H7 (cell line): ENCODE data around the gene PEX7. TPM values are rescaled to one million over a fixed set of nuclear protein-coding genes. Genes with fewer than 3 reads are reported as not detected.
A peak's percentile ranks its signal among the peaks of the same experiment; 100 is the strongest.
"Not testable (repeated sequence)": the region's sequence is repeated elsewhere in the genome, so short reads cannot be mapped to it uniquely, and the experiment has no call there.

Source experiments
- DNase-seq: peaks from one replicate; pipeline ENCODE4 v3.0.0; 2012
- H3K27me3 ChIP-seq: 2 replicates; pipeline ENCODE4 v1.6.0; 2011; ENCODE audit warnings: mild to moderate bottlenecking, low read length; ENCODE audit not compliant: control insufficient read depth, insufficient read depth
- H3K36me3 ChIP-seq: replicated peaks from 2 replicates; pipeline ENCODE4 v1.5.1; 2011; ENCODE audit warnings: low read length; ENCODE audit not compliant: control insufficient read depth, insufficient read depth
- H3K4me3 ChIP-seq: 2 replicates; pipeline ENCODE4 v1.5.1; 2011; ENCODE audit warnings: low read depth, mild to moderate bottlenecking, control low read depth, low read length, moderate library complexity; ENCODE audit not compliant: insufficient read depth
- total RNA-seq: library from RNA; depleted of rRNA; stranded (reverse); fragments of >200 nt; shearing (Covaris generic); gene quantifications from 2 replicates; pipeline ENCODE4 v1.2.3, GENCODE V29; 2014

The PEX7 gene
- total RNA-seq, 1 experiment from 2014 or later, result 11.8 TPM

DNA sequence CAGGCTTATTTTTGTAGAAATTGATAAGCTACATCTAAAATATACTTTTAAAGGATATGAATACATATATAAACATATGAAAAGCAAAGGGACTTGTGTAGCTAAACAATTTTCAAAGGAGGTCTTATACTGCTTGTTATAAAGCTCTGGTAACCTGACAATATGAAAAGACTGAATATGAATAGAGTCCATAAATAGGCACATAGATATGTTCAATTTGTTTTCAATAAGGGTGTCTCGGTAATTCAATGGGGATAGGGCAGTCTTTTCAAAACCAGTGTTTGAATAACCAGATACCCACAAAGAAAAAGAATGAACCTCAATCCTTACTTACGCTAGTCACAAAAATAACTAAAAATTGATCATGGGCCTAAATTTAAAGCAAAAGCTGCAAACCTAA is 20.8 kb upstream of the PEX7 start:
- H3K36me3 ChIP-seq, result no peaks in the 10 kb centered on the region
- H3K27me3 ChIP-seq, result no peaks in the 10 kb centered on the region
- no peak for DNase-seq
- no peak overlapping the region for H3K4me3 ChIP-seq

DNA sequence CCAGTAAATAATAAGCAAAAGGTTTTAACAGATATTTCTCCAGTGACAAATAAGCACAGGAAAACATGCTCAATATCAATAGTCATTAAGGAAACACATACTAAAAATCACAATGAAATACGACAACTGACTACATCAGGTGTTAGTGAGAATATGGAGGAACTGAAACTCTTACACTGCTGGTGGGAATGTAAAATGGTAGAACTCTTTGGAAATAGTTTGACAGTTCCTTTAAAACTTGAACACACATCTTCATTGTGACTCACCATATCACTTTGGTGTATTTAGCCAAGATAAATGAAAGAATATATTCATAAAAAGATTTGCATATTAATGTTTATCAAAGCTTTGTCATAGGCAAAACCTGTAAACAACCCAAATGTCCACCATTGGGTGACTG is 18.8 kb upstream of the PEX7 start:
- DNase-seq, result no peak
- no peaks in the 10 kb centered on the region for H3K36me3 ChIP-seq
- no peak overlapping the region for H3K4me3 ChIP-seq
- no peaks in the 10 kb centered on the region for H3K27me3 ChIP-seq

DNA sequence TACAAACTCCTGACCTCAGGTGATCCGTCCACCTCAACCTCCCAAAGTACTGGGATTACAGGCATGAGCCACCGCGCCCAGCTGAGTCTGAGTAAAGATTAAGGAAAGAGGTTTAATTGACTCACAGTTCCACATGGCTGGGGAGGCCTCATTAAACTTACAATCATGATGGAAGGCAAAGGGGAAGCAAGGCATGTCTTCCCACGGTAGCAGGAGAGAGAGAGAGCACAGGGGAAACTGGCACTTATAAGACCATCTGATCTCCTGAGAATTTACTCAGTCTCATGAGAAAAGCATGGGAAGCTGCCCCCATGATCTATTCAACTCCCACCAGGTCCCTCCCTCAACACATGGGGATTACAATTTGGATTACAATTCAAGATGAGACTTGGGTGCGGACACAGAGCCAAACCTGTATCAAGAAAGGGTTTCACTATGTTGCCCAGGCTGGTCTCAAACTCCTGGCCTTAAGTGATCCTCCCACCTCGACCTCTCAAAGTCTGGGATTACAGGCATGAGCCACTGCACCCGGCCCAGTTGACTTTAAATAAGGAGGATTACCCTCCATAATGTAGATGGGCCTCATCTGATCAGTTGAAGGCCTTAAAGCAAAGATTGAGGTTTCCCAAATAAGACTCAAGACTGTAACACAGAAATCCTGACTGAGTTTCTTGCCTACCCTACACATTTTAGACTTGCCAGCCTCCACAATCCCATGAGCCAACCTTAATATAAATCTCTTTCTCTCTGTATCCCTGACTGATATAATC is 13.1 kb upstream of the PEX7 start:
- no peaks in the 10 kb centered on the region for H3K27me3 ChIP-seq
- no peaks in the 10 kb centered on the region for H3K36me3 ChIP-seq
- DNase-seq, result no peak
- H3K4me3 ChIP-seq, result no peak overlapping the region

DNA sequence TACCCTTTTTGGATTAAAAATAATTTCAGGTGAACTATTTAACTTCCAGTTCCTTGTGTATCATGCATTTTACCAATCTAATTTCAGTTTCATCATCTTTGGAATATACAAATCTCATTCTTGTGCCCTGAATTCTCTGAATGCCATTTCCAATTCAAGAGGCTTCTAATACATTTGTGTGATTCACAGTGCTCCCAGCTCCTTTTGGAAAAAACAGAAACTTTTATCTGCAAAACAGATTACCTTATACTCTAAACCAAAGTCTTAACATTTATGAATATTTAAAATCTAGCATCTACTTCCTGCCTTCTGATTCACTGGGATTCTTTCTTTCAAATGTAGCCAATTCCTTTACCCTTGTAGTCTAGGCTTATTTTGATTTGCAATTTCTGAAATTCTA is 11.1 kb upstream of the PEX7 start:
- DNase-seq, result no peak
- Histone ChIP-seq H3K27me3 (no peaks in the 10 kb centered on the region), H3K4me3 (no peak overlapping the region), H3K36me3 (no peaks in the 10 kb centered on the region)

DNA sequence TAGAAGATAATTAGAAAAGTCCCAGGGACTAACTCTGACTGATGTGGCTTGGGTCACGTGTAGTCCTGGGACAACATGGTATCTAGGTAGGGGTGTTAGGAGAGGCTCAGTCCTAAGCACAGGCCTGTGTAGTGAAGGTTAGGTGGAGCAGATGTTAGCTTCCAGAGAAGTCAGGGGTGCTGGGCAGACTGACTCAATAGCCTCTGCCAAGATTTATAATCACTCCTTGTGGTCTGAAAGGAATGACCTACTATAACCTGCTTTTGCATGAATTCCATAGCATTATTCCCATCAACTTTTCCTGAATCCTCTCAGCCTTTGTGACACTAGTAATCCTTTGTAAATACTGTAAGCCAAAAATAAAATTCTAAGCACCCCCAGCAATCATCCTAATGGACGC is 10.2 kb upstream of the PEX7 start:
- DNase-seq, result no peak
- no peaks in the 10 kb centered on the region for H3K27me3 ChIP-seq

DNA sequence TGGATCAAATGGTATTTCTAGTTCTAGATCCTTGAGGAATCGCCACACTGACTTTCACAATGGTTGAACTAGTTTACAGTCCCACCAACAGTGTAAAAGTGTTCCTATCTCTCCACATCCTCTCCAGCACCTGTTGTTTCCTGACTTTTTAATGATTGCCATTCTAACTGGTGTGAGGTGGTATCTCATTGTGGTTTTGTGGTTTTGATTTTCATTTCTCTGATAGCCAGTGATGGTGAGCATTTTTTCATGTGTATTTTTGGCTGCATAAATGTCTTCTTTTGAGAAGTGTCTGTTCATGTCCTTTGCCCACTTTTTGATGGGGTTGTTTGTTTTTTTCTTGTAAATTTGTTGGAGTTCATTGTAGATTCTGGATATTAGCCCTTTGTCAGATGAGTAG is 6.8 kb upstream of the PEX7 start:
- DNase-seq, H3K27me3 ChIP-seq, H3K36me3 ChIP-seq, H3K4me3 ChIP-seq: not testable (repeated sequence)

More for the DNA sequence above, 10.2 kb upstream of the PEX7 start:
- H3K4me3 ChIP-seq, result no peak overlapping the region
- no peaks in the 10 kb centered on the region for H3K36me3 ChIP-seq

DNA sequence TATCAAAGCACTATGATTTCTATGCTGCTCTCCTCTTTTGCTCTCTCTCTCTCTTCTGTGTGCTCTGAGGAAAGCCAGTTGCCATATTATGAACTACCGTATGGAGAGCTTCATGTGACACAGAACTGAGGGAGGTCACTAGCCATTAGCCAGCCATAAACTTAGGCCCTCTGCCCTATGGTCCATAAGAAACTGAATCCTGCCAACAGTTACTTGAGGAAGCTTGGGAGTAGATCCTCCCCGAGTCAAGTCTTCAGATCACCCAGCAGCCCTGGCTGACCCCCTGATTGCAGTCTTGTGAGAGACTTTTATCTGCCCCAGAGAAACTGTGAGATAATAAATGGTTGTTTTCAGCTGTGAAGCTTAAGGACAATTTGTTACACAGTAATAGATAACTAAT is 5.7 kb upstream of the PEX7 start:
- Histone ChIP-seq H3K27me3 (no peaks in the 10 kb centered on the region), H3K4me3 (no peak overlapping the region), H3K36me3 (no peaks in the 10 kb centered on the region)
- DNase-seq, result no peak

DNA sequence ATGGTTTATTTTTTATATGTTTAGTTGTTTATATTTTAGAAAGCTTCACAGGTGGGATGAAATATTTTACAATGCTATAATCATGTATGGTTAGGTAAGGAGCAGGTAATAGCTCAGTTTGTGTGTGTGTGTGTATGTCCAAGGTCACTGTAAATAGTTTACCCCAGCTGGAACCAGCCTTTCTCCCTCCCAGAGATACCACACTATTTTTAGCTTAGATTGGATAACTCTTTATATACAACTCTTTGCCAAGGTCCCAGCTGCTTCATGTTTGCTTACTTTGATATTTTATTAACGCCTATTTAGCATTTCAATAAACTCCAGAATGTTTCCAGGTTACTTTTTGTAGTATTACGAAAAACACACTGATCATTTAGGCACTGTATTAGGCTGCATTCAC is 1.8 kb upstream of the PEX7 start:
- Histone ChIP-seq H3K4me3 (no peak overlapping the region), H3K36me3 (no peaks in the 10 kb centered on the region), H3K27me3 (no peaks in the 10 kb centered on the region)
- no peak for DNase-seq

DNA sequence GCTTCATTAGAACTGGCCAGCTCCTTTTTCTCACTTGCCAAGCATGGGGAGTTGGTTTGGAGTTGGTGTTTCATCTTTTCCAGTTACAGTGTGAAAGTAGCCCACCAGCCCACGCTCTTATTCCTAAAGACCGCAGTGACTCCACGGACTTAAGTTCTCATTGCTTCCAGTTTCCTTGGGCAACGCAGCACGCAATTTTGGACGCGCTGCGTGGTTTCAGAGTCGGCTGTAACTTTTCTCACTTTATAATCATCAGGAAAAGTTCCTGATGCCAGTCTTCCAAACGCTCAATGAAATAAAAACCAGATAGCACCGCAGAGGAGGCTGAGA is 381 bp upstream of the PEX7 start:
- Histone ChIP-seq H3K36me3 (0 out of 2 replicates have a peak, but pooled peaks cover 2% of the 10 kb centered on the region), H3K4me3 (peak overlapping the region; percentile 66), H3K27me3 (no peaks in the 10 kb centered on the region)
- peak; percentile 10 for DNase-seq

DNA sequence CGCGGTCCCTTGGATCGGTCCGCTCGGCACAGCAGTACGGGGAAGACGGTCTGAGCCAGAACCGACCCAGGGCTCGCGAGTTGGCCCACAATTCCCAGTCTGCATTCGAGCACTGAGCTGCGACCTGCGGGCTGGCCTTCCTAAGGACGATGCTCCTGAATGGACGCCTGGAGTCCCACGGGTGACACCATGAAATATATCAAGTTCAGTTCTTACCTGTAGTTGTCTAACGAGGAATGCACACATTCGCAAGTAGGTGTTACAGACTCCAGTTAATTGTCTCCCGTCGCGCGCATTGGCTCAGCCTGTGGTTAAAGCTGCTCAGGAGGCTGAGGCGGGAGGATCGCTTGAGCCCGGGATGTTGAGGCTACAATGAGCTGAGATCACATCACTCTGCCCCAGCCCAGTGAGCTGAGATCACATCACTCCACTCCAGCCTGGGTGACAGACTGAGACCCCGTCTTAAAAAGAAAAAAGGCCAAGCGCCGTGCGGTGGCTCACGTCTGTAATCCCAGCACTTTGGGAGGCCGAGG is 802 bp downstream of the PEX7 start:
- peak overlapping the region; percentile 66 for H3K4me3 ChIP-seq
- DNase-seq, result no peak
- H3K27me3 ChIP-seq, result no peaks in the 10 kb centered on the region
- H3K36me3 ChIP-seq, result 0 out of 2 replicates have a peak, but pooled peaks cover 3% of the 10 kb centered on the region

DNA sequence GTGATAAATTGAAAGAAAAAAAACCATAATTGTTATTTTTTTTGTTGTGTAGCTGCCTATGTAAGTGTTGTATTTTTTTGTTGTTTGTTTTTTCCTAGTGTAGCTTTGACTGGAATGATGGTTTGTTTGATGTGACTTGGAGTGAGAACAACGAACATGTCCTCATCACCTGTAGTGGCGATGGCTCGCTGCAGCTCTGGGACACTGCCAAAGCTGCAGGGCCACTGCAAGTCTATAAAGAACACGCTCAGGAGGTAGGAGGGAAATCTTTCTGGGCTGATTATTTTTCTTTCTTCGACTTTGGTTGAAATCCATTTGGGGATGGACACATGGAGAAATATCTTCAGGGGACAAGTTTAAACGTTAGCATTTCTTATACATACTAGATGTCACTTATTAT is 3.8 kb downstream of the PEX7 start:
- no peak overlapping the region for H3K4me3 ChIP-seq
- no peak for DNase-seq
- peaks cover 4% of the 10 kb centered on the region for H3K36me3 ChIP-seq
- no peaks in the 10 kb centered on the region for H3K27me3 ChIP-seq

DNA sequence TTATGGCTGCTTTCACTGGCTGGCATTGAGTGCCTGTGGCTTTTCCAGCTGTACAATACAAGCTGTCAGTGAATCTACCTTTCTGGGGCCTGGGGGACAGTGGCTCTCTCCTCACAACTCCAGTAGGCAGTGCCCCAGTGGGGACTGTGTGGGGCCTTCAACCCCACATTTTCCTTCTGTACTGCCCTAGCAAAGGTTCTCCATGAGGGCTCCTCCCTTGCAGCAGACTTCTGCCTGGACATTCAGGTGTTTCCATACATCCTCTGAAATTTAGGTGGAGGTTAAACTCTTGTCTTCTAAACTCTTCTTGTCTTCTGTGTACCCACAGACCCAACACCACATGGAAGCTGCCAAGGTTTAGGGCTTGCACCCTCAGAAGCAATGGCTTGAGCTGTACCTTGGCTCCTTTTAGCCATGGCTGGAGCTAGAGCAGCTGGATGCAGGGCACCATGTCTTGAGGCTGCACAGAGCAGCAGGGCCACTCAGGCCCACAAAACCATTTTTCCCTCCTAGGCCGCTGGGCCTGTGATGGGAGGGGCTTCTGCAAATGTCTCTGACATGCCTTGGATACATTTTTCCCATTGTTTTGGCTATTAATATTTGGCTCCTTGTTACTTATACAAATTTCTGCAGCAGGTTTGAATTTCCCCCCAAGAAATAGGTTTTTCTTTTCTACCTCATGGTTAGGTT is 9.6 kb downstream of the PEX7 start:
- Histone ChIP-seq H3K36me3 (peaks cover 10% of the 10 kb centered on the region), H3K4me3 (no peak overlapping the region), H3K27me3 (no peaks in the 10 kb centered on the region)
- no peak for DNase-seq

DNA sequence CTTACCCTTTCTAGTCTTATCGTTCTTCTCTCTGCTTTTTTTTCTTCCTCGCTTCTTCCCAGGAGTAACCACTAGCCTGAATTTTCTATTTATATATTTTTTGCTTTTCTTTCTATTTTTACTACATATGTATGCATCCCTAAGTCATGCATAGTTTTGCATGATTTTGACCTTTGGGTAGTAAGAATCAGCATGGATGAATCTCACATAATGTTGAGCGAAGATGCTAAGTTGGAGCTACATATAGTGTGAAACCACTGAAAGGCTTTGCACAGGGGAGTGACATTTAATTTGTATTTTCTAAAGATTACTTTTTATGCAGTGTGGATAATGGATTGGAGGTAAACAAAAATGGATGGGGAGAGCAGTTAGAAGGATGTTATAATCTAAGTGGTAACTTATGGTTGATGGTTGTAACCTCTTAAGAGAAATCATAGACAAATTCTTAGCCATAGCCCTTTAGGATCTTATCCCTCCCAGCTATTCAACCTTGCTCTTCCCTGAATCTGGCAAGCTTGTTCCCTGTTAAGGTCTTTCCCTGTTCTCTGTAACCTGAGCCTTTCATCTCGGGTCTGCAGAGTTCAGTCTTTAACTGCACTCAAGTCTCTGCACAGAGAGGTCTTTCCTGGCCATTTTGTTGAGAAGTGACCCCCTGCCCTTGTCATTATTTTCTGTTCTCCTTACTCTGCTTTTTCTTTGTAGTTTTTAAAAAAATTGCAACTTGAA is 18.0 kb downstream of the PEX7 start:
- H3K4me3 ChIP-seq, result no peak overlapping the region
- DNase-seq, result peak; percentile 27
- H3K36me3 ChIP-seq, result no peaks in the 10 kb centered on the region; the same call in 1 of the 2 replicates
- H3K27me3 ChIP-seq, result no peaks in the 10 kb centered on the region

DNA sequence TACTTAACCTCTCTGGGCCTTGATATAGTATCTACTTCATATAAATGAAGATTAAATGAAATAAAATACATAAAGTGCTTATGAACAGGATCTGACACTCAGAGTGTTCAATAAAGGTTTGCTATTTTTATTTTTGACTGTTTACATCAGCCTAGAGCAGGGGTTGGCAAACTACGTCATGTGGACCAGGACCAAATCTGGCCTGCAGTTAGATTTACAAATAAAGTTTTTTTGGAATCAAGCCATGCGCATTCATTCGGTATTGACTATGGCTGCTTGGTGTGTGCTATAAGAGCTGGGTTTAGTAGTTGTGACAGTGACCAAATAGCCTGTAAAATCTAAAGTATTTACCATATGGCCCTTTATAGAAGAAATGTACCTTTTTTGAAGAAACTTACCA is 20.8 kb downstream of the PEX7 start:
- Histone ChIP-seq H3K36me3 (no peaks in the 10 kb centered on the region), H3K4me3 (no peak overlapping the region), H3K27me3 (no peaks in the 10 kb centered on the region)
- DNase-seq, result no peak

DNA sequence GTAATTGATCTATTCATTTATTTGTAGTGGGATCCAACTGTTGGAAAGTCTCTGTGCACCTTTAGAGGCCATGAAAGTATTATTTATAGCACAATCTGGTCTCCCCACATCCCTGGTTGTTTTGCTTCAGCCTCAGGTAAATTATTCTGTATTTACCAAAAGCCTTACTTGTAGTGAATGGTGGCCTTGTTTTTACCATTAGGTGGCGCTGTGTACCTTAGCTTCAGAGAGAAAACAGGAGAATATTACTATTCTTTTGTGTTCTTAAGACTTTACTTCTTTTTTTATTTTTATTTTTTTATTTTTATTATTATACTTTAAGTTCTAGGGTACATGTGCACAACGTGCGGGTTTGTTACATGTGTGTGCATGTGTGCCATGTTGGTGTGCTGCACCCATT is 23.7 kb downstream of the PEX7 start:
- peak; percentile 36 for DNase-seq
- Histone ChIP-seq H3K4me3 (no peak overlapping the region), H3K36me3 (peaks cover 2% of the 10 kb centered on the region; the same call in 1 of the 2 replicates), H3K27me3 (no peaks in the 10 kb centered on the region)
